LNCAP (cell line): ENCODE data around the gene ANAPC16.

ENCODE experiments used
- CTCF ChIP-seq: fragments of 450-650 bp; IDR thresholded peaks from 2 replicates; pipeline ENCODE4 v1.5.1; 2017; ENCODE audit warnings: mild to moderate bottlenecking

ANAPC16 gene

GRCh38 chr10:72259491-72260238 is 43.9 kb downstream of the ANAPC16 start:
- no peak for TF ChIP-seq CTCF

- TF ChIP-seq CTCF = no peak
Measured at GRCh38 chr10:72260239-72260975, 44.6 kb downstream of the ANAPC16 start.

- no peak for TF ChIP-seq CTCF
Measured at GRCh38 chr10:72260976-72261783, 45.4 kb downstream of the ANAPC16 start.

GRCh38 chr10:72261784-72262404 is 46.1 kb downstream of the ANAPC16 start:
- no peak for TF ChIP-seq CTCF

GRCh38 chr10:72263613-72264241 is 47.9 kb downstream of the ANAPC16 start:
- no peak for TF ChIP-seq CTCF

- no peak for TF ChIP-seq CTCF
Measured at GRCh38 chr10:72264536-72264935, 48.7 kb downstream of the ANAPC16 start.

- no peak for TF ChIP-seq CTCF
Measured at GRCh38 chr10:72265508-72265907, 49.7 kb downstream of the ANAPC16 start.
